GM19240 (cell line): ENCODE measurements around the gene COQ3.
A peak's percentile ranks its signal among the peaks of the same experiment; 100 is the strongest.

Experiments used
- DNase-seq: peaks from one replicate; pipeline ENCODE4 v3.0.0; 2011; ENCODE audit warnings: low spot score; ENCODE audit not compliant: insufficient read length

Gene COQ3

GRCh38 chr6:99333068-99333467 is 60.9 kb downstream of the COQ3 start:
- DNase-seq = peak; percentile 79

DNA sequence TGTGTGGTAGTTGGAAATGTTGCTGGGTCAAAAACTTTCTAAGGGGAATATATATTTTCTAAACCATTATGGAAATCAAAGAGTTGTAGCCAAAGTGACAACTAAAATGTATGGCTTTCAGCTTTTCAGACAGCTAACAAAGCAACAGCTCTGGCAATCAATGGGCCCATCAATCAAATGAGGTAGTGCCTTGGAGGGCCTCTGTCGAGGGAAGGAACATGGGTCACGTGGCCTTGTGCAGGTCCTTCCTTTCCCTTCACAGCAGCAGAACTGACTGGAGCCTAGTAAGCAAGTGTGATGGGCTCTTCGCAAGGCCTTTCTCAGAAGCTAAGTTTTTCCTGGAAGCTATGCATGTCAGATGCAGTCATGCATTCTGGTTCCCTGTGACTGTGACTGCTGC is 62.5 kb downstream of the COQ3 start:
- DNase-seq = no peak

DNA sequence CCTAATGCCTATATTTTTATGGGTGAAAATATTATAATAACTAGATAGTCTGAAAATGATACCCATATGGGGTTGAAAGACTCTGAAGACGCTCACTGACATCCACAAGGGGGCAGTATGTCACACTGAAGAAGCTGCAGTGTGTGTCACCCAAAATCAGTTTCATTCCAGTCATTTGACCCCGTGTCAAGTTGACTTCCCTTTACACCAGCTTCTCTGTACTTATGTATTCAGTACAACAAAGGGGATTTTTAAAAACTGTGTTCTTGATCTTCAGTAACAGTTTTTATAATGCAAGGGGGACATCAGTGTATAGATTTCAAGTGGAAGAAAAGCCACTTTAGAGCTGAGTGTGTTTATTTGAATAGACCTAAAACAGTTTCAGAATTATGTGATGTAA is 63.8 kb downstream of the COQ3 start:
- peak; percentile 52 for DNase-seq

GRCh38 chr6:99324996-99325395 is 69.0 kb downstream of the COQ3 start:
- DNase-seq = no peak
